ENCODE results near the gene GASK1B. TPM values are rescaled to one million over a fixed set of nuclear protein-coding genes. Genes with fewer than 3 reads are reported as not detected.

Gene GASK1B
- total and polyA plus RNA-seq, 2 donors (not counting 3 experiments of a cell fraction or from before 2014, with no cell fraction given), result 160 to 235 TPM

- no peak overlapping the region for H3K4me3 ChIP-seq (replicated peaks in 1 of 3; ENCODE audit: insufficient read depth in 1 of 3, low read depth in 1 of 3, low read length in 3 of 3)
- H3K36me3 ChIP-seq (ENCODE audit: control insufficient read depth in 2 of 2, extremely low read depth in 1 of 2, insufficient read depth in 2 of 2, low read length in 2 of 2), result peaks cover 14 to 19% of the 10 kb centered on the region in 2 experiments
- no peaks in the 10 kb centered on the region for H3K9me1 ChIP-seq (replicated peaks; ENCODE audit: control insufficient read depth, extremely low read depth, insufficient read depth, low read length)
- peaks cover 38% of the 10 kb centered on the region for H3K79me2 ChIP-seq (ENCODE audit: control insufficient read depth, insufficient read depth, low read length)
- H3K4me2 ChIP-seq (ENCODE audit: insufficient read depth, low read length), result no peak overlapping the region
- no peaks in the 10 kb centered on the region for H3K4me1 ChIP-seq (ENCODE audit: control insufficient read depth, extremely low read depth, insufficient read depth, low read length)
- ChIA-PET POLR2A (no interaction called here), CTCF (interaction anchor here (0.5 to 1.3 kb wide), 4 partner anchors 9 to 903 kb away, joined by 3 to 5 read pairs (median 4); no protein-coding TSS in a partner anchor)
- peaks cover 5% of the 10 kb centered on the region for H4K20me1 ChIP-seq (replicated peaks; ENCODE audit: control insufficient read depth, extremely low read depth, insufficient read depth, low read length)
- no peak overlapping the region for H3K27ac ChIP-seq (ENCODE audit: insufficient read depth, low read depth, low read length)
- intact Hi-C loops (cut with micrococcal nuclease), result no loop called here
- H3K9ac ChIP-seq (replicated peaks; ENCODE audit: extremely low read depth, insufficient read depth, low read length), result no peak overlapping the region
- H3K27me3 ChIP-seq (ENCODE audit: control insufficient read depth in 2 of 2, insufficient read depth in 2 of 2, low read length in 2 of 2), result no peaks in the 10 kb centered on the region
- no peak for TF ChIP-seq MAX (IDR thresholded peaks at IDR 0.05; ENCODE audit: insufficient read depth, insufficient read length)
- TF ChIP-seq MYC (IDR thresholded peaks at IDR 0.05; ENCODE audit: low read depth, low read length), result no peak
- TF ChIP-seq CTCF (IDR thresholded peaks at IDR 0.05; ENCODE audit: extremely low read depth in 1 of 2, insufficient read depth in 1 of 2, low read depth in 1 of 2, low read length in 2 of 2), result no peak
- TF ChIP-seq GATA2 (IDR thresholded peaks at IDR 0.05; ENCODE audit: insufficient read depth, insufficient read length, low read depth, low read length), result no peak
- DNase-seq (ENCODE audit: low read depth, low spot score), result no peak
- no peaks in the 10 kb centered on the region for H3K9me3 ChIP-seq (replicated peaks; ENCODE audit: control insufficient read depth, insufficient read depth, low read length)
- dilution Hi-C loops (cut with MboI; ENCODE audit: extremely low pct_ligation_motif_present, low sequenced_read_pairs), result no loop called here
- no TSS peak for BruUV-seq (replicated peaks)
- H2AFZ ChIP-seq (ENCODE audit: low read depth, low read length), result no peak overlapping the region
- FAIRE-seq, result no peak
These were observed 39.3 kb downstream of the GASK1B start for GRCh38 chr4:158133551-158133950.

GRCh38 chr4:158131027-158131426, 41.8 kb downstream of the GASK1B start:
- no peak overlapping the region for H3K27ac ChIP-seq (ENCODE audit: insufficient read depth, low read depth, low read length)

More at GRCh38 chr4:158131027-158131426, 41.8 kb downstream of the GASK1B start:
- Histone ChIP-seq H2AFZ (ENCODE audit: low read depth, low read length) (no peak overlapping the region), H3K36me3 (ENCODE audit: control insufficient read depth in 2 of 2, extremely low read depth in 1 of 2, insufficient read depth in 2 of 2, low read length in 2 of 2) (peaks cover 15 to 19% of the 10 kb centered on the region in 2 experiments), H3K4me1 (ENCODE audit: control insufficient read depth, extremely low read depth, insufficient read depth, low read length) (no peaks in the 10 kb centered on the region), H3K4me3 (replicated peaks in 1 of 3; ENCODE audit: insufficient read depth in 1 of 3, low read depth in 1 of 3, low read length in 3 of 3) (no peak overlapping the region), H3K4me2 (ENCODE audit: insufficient read depth, low read length) (no peak overlapping the region), H3K27me3 (ENCODE audit: control insufficient read depth in 2 of 2, insufficient read depth in 2 of 2, low read length in 2 of 2) (no peaks in the 10 kb centered on the region), H3K9ac (replicated peaks; ENCODE audit: extremely low read depth, insufficient read depth, low read length) (no peak overlapping the region), H3K9me3 (replicated peaks; ENCODE audit: control insufficient read depth, insufficient read depth, low read length) (no peaks in the 10 kb centered on the region), H4K20me1 (replicated peaks; ENCODE audit: control insufficient read depth, extremely low read depth, insufficient read depth, low read length) (peaks cover 3% of the 10 kb centered on the region), H3K79me2 (ENCODE audit: control insufficient read depth, insufficient read depth, low read length) (peaks cover 20% of the 10 kb centered on the region), H3K9me1 (replicated peaks; ENCODE audit: control insufficient read depth, extremely low read depth, insufficient read depth, low read length) (no peaks in the 10 kb centered on the region)
- POLR2A ChIA-PET, result no interaction called here
- DNase-seq (ENCODE audit: low read depth, low spot score) (no peak), FAIRE-seq (no peak)
- no TSS peak for BruUV-seq (replicated peaks)
- TF ChIP-seq POLR2AphosphoS5 (IDR thresholded peaks at IDR 0.05; ENCODE audit: insufficient read depth, low read depth, low read length), result no peak
- TF ChIP-seq GATA2 (IDR thresholded peaks at IDR 0.05; ENCODE audit: insufficient read depth, insufficient read length, low read depth, low read length), result no peak
- TF ChIP-seq FOS (IDR thresholded peaks at IDR 0.05; ENCODE audit: borderline replicate concordance, insufficient read depth, low read length), result no peak
- no peak for TF ChIP-seq POLR2A (IDR thresholded peaks at IDR 0.05; ENCODE audit: low read depth, low read length)
- no peak for TF ChIP-seq JUN (IDR thresholded peaks at IDR 0.05; ENCODE audit: borderline replicate concordance, insufficient read depth, insufficient read length, low read depth)
- CTCF ChIA-PET, result interaction anchor here (1.7 kb wide), 1 partner anchor 40 kb away, joined by 4 read pairs; no protein-coding TSS in a partner anchor
- intact Hi-C loops (cut with micrococcal nuclease), result no loop called here
- dilution Hi-C loops (cut with MboI; ENCODE audit: extremely low pct_ligation_motif_present, low sequenced_read_pairs), result no loop called here
